ENCODE data around the gene RIPOR1.
"Not testable (repeated sequence)": the region's sequence is repeated elsewhere in the genome, so short reads cannot be mapped to it uniquely, and the experiment has no call there.

Gene RIPOR1

GRCh38 chr16:67517661-67518423, 10.8 kb upstream of the RIPOR1 start:
- DNase-seq = no peak

- no peak for DNase-seq
Observed at GRCh38 chr16:67518676-67519075, 10.0 kb upstream of the RIPOR1 start.

- DNase-seq = no peak
Observed at GRCh38 chr16:67519242-67519641, 9.4 kb upstream of the RIPOR1 start.

GRCh38 chr16:67521095-67521804, 7.4 kb upstream of the RIPOR1 start:
- peak in 1 of 2 experiments; percentile 88 for DNase-seq

- DNase-seq = no peak
Observed at GRCh38 chr16:67525176-67525860, 3.3 kb upstream of the RIPOR1 start.

GRCh38 chr16:67526149-67526791, 2.4 kb upstream of the RIPOR1 start:
- no peak for DNase-seq

GRCh38 chr16:67528870-67529581, 397 bp downstream of the RIPOR1 start:
- no peak for DNase-seq

- DNase-seq = no peak
Observed at GRCh38 chr16:67529582-67530012, 968 bp downstream of the RIPOR1 start.

- DNase-seq = no peak
Observed at GRCh38 chr16:67530013-67530939, 1.6 kb downstream of the RIPOR1 start.

GRCh38 chr16:67531247-67531646, 2.6 kb downstream of the RIPOR1 start:
- DNase-seq = no peak

- DNase-seq = no peak
Observed at GRCh38 chr16:67533024-67533560, 4.5 kb downstream of the RIPOR1 start.

- DNase-seq = not testable (repeated sequence)
Observed at GRCh38 chr16:67533987-67534386, 5.4 kb downstream of the RIPOR1 start.

- DNase-seq = no peak
Observed at GRCh38 chr16:67534431-67534830, 5.8 kb downstream of the RIPOR1 start.

- no peak for DNase-seq
Observed at GRCh38 chr16:67535201-67535600, 6.6 kb downstream of the RIPOR1 start.

GRCh38 chr16:67537270-67537635, 8.6 kb downstream of the RIPOR1 start:
- no peak for DNase-seq

GRCh38 chr16:67537636-67538591, 9.3 kb downstream of the RIPOR1 start:
- DNase-seq = no peak

- DNase-seq = no peak
Observed at GRCh38 chr16:67538666-67539101, 10.1 kb downstream of the RIPOR1 start.

- no peak for DNase-seq
Observed at GRCh38 chr16:67539271-67539670, 10.6 kb downstream of the RIPOR1 start.

- DNase-seq = no peak
Observed at GRCh38 chr16:67539691-67540635, 11.3 kb downstream of the RIPOR1 start.
